ENCODE data around the gene DOCK9. TPM values are rescaled to one million over a fixed set of nuclear protein-coding genes. Genes with fewer than 3 reads are reported as not detected.

DOCK9 gene
- total RNA-seq, 2 experiments from 2014 or later = 57.2 to 59.0 TPM

DNA sequence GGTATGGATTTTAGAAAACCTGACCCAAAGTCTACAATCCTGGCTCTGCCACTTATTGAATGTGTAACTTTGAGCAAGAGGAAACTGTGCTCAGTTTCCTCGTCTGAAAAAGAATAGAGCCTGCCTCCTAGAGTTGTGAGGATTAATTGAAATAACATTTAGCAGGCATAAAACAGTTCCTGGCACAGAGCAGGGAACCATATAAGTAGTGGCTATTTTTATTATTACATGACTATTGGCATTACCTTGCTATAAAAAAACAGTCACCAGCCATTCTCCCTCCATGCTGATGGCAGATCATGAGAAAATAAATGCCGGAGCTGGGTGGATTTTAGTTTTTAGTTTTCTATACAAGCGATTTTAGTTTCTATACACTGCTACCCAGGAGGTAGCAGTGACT lies 5.8 kb downstream of the DOCK9 start:
- Mint-ChIP-seq H3K36me3 (no peaks in the 10 kb centered on the region), H3K27me3 (no peaks in the 10 kb centered on the region), H3K9me3 (no peaks in the 10 kb centered on the region), H3K4me1 (ENCODE audit: low read depth) (peaks cover 46% of the 10 kb centered on the region), H3K4me3 (no peak overlapping the region), H3K27ac (no peak overlapping the region)
- POLR2A ChIA-PET = no interaction called here
- CTCF ChIA-PET = no interaction called here
- intact Hi-C loops (cut with micrococcal nuclease) = no loop called here
- no peak for DNase-seq

DNA sequence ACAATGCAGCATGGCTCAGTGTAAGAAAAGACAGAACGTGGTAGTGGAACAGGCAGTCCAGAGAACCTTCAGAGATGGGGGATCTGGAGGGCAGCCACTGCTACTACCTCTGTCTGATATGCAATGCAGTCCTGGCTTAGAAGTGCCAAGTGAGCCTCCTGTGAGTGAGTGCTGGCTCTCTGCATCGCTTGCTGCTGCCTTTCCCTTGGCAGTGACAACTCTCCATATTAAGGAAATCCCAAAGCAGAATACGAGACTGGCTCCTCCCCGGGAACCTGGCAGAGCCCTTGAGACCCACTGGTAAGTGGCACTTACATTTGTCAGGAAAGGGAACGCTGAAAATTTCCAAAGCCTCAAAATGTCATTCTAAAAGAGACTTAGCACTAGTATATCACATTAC lies 7.5 kb downstream of the DOCK9 start:
- intact Hi-C loops (cut with micrococcal nuclease) = no loop called here
- no peaks in the 10 kb centered on the region for H3K36me3 Mint-ChIP-seq
- peaks cover 33% of the 10 kb centered on the region for H3K4me1 Mint-ChIP-seq (ENCODE audit: low read depth)
- no peak for DNase-seq
- H3K9me3 Mint-ChIP-seq = no peaks in the 10 kb centered on the region
- H3K27ac Mint-ChIP-seq = no peak overlapping the region
- H3K4me3 Mint-ChIP-seq = no peak overlapping the region
- POLR2A ChIA-PET = no interaction called here
- CTCF ChIA-PET = no interaction called here
- no peaks in the 10 kb centered on the region for H3K27me3 Mint-ChIP-seq

DNA sequence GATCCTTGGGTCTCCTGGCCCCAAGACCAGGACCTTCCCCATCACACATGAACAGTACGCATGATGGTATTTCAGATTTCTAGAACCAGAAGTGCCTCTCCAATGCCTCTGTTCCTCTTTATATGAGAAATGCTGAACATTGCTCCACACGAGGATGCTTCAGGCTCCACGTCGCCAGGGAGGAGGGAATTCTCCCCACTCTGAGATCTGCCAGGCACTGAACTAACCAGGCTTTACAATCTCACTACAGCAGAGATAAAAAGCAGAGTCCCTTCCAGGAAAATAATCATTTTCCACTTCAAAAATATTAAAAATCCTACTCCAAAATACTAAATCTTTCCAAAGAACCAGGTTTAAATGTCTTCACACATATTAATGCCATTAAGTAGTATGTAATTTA lies 10.4 kb downstream of the DOCK9 start:
- DNase-seq = no peak
- no peaks in the 10 kb centered on the region for H3K36me3 Mint-ChIP-seq
- intact Hi-C loops (cut with micrococcal nuclease) = no loop called here
- no peaks in the 10 kb centered on the region for H3K27me3 Mint-ChIP-seq
- H3K4me3 Mint-ChIP-seq = no peak overlapping the region
- peaks cover 25% of the 10 kb centered on the region for H3K4me1 Mint-ChIP-seq (ENCODE audit: low read depth)
- ChIA-PET CTCF (interaction anchor here (0.6 kb wide), 1 partner anchor 294 kb away, joined by 4 read pairs; no protein-coding TSS in a partner anchor), POLR2A (no interaction called here)
- H3K9me3 Mint-ChIP-seq = no peaks in the 10 kb centered on the region
- no peak overlapping the region for H3K27ac Mint-ChIP-seq

DNA sequence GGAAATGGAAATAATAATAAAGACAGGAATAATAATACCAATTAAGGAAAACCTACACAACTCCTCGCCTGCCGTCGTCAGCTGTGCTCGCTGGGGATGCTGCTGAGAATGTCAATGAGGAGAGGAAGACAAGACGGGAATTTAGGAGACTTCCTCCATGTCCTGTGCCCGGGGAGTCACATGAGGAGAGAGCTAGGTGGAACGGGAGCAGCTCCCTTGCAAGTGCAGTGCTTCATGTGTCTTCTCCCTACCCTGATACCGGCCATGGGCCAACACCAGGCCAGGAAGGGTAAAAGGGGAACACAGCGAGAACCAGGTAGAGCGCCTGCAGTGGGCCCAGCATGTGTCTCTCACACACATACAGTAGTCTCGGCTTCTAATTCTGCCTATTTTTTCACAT lies 11.8 kb downstream of the DOCK9 start:
- CTCF ChIA-PET = no interaction called here
- Mint-ChIP-seq H3K4me1 (ENCODE audit: low read depth) (peaks cover 22% of the 10 kb centered on the region), H3K27ac (no peak overlapping the region), H3K4me3 (no peak overlapping the region), H3K27me3 (no peaks in the 10 kb centered on the region), H3K9me3 (no peaks in the 10 kb centered on the region), H3K36me3 (no peaks in the 10 kb centered on the region)
- POLR2A ChIA-PET = no interaction called here
- DNase-seq = no peak
- intact Hi-C loops (cut with micrococcal nuclease) = no loop called here

DNA sequence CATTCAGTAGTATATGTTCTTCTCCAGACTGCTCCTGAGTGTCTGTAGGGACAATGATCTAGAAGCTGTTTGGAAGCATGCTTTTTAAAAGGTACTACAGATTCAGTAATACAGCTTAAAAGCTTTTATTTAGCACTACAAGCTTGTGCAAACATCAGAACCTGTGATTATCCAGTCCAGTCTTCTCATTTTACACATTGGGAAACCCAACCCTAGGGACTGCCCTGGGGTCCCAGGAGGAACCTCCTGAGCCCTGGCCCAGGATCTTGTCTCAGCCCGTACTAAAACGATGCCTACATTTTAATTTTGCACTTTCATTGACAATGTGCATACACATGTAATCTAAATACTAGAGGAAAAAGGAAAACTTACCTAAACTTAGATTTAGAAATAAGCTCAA lies 12.5 kb downstream of the DOCK9 start:
- H3K4me1 Mint-ChIP-seq (ENCODE audit: low read depth) = peaks cover 26% of the 10 kb centered on the region
- CTCF ChIA-PET = no interaction called here
- H3K27ac Mint-ChIP-seq = no peak overlapping the region
- H3K4me3 Mint-ChIP-seq = no peak overlapping the region
- no peaks in the 10 kb centered on the region for H3K36me3 Mint-ChIP-seq
- H3K9me3 Mint-ChIP-seq = no peaks in the 10 kb centered on the region
- no peaks in the 10 kb centered on the region for H3K27me3 Mint-ChIP-seq
- DNase-seq = no peak
- POLR2A ChIA-PET = interaction anchor here (1.3 kb wide), 1 partner anchor 15 kb away, joined by 3 read pairs; no protein-coding TSS in a partner anchor
- intact Hi-C loops (cut with micrococcal nuclease) = no loop called here

DNA sequence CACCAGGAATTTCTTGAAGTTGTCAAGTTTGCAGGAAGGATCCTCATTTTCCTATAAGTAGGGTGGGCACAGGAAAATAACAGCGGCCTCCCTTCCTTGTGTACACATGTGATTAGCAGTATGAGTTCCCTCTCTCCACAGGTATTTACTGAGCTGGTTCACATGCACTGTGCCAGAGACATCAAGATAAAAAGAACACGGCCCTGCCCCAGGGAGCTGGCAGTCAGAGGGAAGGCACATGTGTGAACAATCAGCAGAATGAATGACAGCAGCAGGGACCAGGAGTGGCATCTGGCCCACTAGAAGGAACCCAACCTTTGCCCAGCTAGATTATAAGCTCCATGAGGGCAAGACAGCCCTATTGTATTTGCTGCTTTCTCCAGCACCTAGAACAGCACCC lies 13.9 kb downstream of the DOCK9 start:
- peaks cover 22% of the 10 kb centered on the region for H3K4me1 Mint-ChIP-seq (ENCODE audit: low read depth)
- no peaks in the 10 kb centered on the region for H3K9me3 Mint-ChIP-seq
- intact Hi-C loops (cut with micrococcal nuclease) = no loop called here
- H3K36me3 Mint-ChIP-seq = no peaks in the 10 kb centered on the region
- no peak overlapping the region for H3K4me3 Mint-ChIP-seq
- no peak for DNase-seq
- no peaks in the 10 kb centered on the region for H3K27me3 Mint-ChIP-seq
- POLR2A ChIA-PET = interaction anchor here (1.3 kb wide), 1 partner anchor 13 kb away, joined by 3 read pairs; no protein-coding TSS in a partner anchor
- H3K27ac Mint-ChIP-seq = no peak overlapping the region
- CTCF ChIA-PET = interaction anchor here (2.0 kb wide), 1 partner anchor 94 kb away, joined by 7 read pairs; no protein-coding TSS in a partner anchor

DNA sequence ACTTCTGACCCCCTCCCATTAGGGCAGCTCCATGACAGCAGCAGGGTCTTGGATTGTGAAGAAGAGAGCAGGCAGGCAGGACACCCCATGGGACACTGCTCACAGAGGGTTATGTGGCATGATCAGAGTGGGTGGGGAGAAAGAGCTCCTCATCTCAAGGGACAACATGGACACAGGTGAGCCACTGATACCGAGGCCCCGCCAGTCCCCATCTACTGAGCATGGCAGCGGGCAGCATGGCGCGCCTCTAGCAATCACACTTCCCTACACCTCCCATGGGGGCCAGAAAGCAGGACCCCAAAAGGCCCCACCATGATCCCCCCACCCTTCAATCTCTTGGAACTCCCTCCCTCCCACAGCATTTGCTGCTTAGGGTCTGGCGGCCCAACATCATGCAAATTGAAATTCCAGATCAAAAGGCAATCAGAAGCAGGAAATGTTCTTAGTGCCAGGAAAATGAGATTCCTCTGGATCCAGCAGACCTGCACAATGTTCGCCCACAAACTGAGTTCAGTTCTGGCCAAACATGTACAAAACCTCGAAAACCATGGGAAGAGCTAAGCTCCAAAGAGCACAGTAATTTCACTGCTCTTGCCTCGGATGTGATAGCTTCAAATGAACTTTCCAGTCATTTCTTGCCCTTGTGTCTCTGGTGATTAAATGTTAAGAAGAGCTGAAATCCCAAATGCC lies 14.8 kb downstream of the DOCK9 start:
- ChIA-PET CTCF (interaction anchor here (2.0 kb wide), 1 partner anchor 93 kb away, joined by 7 read pairs; no protein-coding TSS in a partner anchor), POLR2A (no interaction called here)
- Mint-ChIP-seq H3K27me3 (no peaks in the 10 kb centered on the region), H3K4me1 (ENCODE audit: low read depth) (peaks cover 20% of the 10 kb centered on the region), H3K4me3 (no peak overlapping the region), H3K9me3 (no peaks in the 10 kb centered on the region), H3K36me3 (no peaks in the 10 kb centered on the region), H3K27ac (no peak overlapping the region)
- DNase-seq = no peak
- intact Hi-C loops (cut with micrococcal nuclease) = no loop called here

DNA sequence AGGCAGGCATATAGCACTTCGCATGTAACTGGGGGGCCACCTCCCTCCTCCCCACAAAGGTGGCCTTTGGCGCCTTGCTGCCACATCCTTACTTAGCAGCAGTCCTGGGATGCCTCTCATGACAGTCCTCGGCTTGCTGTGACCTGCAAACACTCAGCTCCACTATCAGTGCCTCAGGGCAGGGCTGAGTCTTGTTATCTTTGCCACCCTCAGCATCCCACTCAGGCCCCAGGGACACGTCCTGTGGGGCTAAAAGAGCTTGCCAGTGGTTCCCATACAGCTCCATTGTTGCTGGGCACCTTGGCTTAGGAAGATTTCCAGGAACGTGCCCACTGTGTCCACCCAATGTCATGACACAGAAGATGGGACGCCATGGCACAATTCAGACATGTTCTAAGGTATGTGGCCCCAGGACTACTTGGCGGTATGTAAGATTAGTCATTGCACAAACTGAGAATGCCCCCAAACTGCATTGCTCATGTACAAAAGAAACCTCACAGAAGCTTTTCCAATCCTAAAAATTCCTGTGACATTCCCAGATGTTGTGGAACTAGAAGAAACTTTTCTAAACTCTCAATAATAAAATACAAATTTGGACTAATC lies 16.3 kb downstream of the DOCK9 start:
- H3K4me1 Mint-ChIP-seq (ENCODE audit: low read depth) = peaks cover 17% of the 10 kb centered on the region
- H3K27ac Mint-ChIP-seq = no peak overlapping the region
- no peaks in the 10 kb centered on the region for H3K36me3 Mint-ChIP-seq
- H3K27me3 Mint-ChIP-seq = no peaks in the 10 kb centered on the region
- ChIA-PET POLR2A (no interaction called here), CTCF (interaction anchor here (0.7 to 1.7 kb wide), 4 partner anchors 12 to 215 kb away, joined by 3 to 4 read pairs (median 4); no protein-coding TSS in a partner anchor)
- intact Hi-C loops (cut with micrococcal nuclease) = no loop called here
- no peaks in the 10 kb centered on the region for H3K9me3 Mint-ChIP-seq
- H3K4me3 Mint-ChIP-seq = no peak overlapping the region
- DNase-seq = no peak

DNA sequence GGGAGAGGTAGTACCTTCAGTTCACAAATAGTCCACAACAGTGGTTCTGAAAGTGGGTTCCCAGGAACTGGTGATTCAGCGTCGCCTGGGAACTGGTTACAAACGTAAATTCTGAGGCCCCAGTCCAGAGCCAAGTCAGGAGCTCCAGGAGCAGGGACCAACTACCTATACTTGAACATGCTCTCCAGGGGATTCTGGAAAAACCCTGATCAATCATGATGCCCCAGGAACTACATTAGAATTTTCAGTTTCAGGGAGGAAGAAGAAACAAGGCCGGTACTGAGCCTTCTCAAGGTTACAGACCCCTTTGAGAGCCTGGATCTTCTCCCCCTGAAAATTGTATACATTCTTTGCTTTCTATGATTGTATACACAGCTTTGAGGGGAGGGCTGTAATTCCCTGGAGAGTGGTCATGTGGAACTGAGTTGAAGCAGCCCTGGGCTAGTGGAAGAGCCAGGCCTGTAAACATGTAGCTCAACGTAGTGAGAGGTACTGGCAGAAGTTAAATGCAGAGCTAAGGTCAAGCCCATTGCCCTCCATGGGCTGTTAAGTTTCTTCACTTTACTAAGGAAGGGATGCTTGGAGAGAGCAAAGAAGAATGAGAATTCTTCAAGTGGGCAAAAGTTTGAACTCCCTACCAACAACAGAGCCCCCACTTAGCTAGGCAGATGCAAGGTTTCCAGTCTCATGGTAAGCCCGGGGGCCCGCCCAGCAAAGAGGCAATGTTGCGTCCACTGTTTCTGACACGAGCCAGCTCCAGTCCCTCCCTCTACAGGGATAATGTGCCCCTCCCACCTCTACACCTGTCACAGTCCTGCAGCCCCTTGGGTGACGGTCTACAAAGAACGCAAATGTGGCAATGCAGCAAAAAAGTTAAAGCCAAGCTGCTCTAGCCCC lies 17.0 kb downstream of the DOCK9 start:
- POLR2A ChIA-PET = no interaction called here
- CTCF ChIA-PET = interaction anchor here (1.1 to 1.7 kb wide), 4 partner anchors 12 to 216 kb away, joined by 3 to 4 read pairs (median 4); no protein-coding TSS in a partner anchor

DNA sequence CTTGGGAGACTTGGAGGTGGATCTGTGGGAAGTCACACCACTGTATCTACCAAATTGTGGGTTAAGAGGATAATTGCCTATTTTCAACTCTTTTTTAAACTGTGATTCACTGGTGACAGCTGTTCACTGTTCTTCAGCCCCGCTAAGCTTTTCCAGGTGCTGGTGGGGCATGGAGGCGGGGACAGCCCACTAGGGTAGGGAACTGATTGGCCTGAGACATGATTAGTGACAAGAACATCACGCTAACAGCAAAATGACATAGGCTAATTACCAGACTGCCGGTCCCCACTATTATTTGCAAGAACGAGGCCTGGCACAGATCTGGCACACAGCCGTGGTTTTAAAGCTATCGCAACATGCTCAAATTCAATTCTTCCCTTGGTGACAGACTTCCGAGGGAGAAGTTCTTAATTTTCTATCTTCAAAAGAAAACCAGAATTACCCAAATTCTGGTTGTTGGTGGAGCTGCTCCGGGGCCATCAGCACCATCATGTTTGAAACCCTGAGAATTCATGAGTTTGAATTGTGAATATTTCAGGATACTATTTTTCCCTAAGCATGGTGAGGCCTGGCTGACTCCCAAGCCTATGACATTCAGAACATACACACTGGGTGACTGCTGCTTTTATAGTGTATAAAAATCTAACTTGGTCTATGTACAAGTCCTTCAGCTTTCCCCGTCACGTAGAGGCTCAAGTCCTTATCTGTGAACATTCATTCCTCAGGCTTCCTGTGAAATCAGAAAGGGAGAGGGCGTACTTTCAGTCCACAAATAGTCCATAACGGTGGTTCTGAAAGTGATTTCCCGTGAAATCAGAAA lies 17.9 kb downstream of the DOCK9 start:
- ChIA-PET POLR2A (no interaction called here), CTCF (interaction anchor here (1.1 to 1.5 kb wide), 3 partner anchors 13 to 120 kb away, joined by 3 to 4 read pairs (median 3); no protein-coding TSS in a partner anchor)
- no peak for DNase-seq
- Mint-ChIP-seq H3K36me3 (no peaks in the 10 kb centered on the region), H3K9me3 (no peaks in the 10 kb centered on the region), H3K27ac (no peak overlapping the region), H3K4me1 (ENCODE audit: low read depth) (peaks cover 17% of the 10 kb centered on the region), H3K27me3 (no peaks in the 10 kb centered on the region), H3K4me3 (no peak overlapping the region)
- intact Hi-C loops (cut with micrococcal nuclease) = no loop called here

More for the DNA sequence above, 17.0 kb downstream of the DOCK9 start:
- no peaks in the 10 kb centered on the region for H3K36me3 Mint-ChIP-seq
- no peaks in the 10 kb centered on the region for H3K27me3 Mint-ChIP-seq
- intact Hi-C loops (cut with micrococcal nuclease) = no loop called here
- DNase-seq = no peak
- H3K4me3 Mint-ChIP-seq = no peak overlapping the region
- no peaks in the 10 kb centered on the region for H3K9me3 Mint-ChIP-seq
- no peak overlapping the region for H3K27ac Mint-ChIP-seq
- peaks cover 17% of the 10 kb centered on the region for H3K4me1 Mint-ChIP-seq (ENCODE audit: low read depth)

DNA sequence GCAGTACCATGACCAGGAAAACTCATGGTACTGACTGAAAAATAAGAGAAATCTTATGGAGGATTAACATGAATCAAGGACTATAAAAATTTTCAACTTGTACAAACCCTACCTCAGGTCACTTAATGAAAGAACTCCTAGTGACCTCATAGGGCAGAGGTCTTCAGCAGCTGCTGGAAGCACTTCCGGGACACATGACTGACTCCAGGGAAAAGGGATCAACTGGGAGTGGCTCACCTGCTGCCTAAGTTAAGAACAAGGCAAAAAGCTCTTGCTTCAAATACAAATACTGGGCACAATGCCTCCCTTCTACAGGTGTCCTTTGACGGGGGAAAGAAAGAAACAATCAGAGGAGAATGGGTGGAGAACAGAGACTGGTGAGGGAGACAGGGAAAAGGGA lies 18.6 kb downstream of the DOCK9 start:
- DNase-seq = no peak
- Mint-ChIP-seq H3K36me3 (no peaks in the 10 kb centered on the region), H3K27ac (no peak overlapping the region), H3K4me1 (ENCODE audit: low read depth) (peaks cover 17% of the 10 kb centered on the region), H3K4me3 (no peak overlapping the region), H3K27me3 (no peaks in the 10 kb centered on the region), H3K9me3 (no peaks in the 10 kb centered on the region)
- CTCF ChIA-PET = no interaction called here
- intact Hi-C loops (cut with micrococcal nuclease) = no loop called here
- POLR2A ChIA-PET = no interaction called here

DNA sequence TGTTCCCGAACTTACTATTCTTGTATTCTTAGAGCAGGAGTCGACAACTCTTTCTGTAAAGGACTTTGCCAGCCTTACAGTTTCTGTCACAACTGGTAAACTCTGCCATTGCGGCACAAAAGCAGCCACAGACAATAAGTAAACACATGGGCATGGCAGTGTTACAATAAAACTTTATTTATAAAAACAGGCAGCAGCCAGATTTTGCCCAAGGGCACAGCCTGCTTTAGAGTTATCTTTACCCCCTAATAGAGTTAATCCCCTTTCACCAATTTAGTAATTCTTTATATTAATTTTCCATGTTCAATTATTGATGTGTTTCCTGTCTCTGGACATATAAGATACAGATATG lies 19.4 kb downstream of the DOCK9 start:
- ChIA-PET CTCF (no interaction called here), POLR2A (no interaction called here)
- Mint-ChIP-seq H3K4me1 (ENCODE audit: low read depth) (peaks cover 20% of the 10 kb centered on the region), H3K9me3 (no peaks in the 10 kb centered on the region), H3K36me3 (peaks cover 6% of the 10 kb centered on the region), H3K27me3 (no peaks in the 10 kb centered on the region), H3K27ac (no peak overlapping the region), H3K4me3 (no peak overlapping the region)
- no peak for DNase-seq
- intact Hi-C loops (cut with micrococcal nuclease) = no loop called here
